Kasumi-1 (cell line): Measurements from ENCODE around the gene SMC3.
"Not testable (repeated sequence)": the region's sequence is repeated elsewhere in the genome, so short reads cannot be mapped to it uniquely, and the experiment has no call there.

ENCODE experiments used
- DNase-seq, 2 experiments: peaks; one replicate each; lab custom pipeline; 2025; lab: John Stamatoyannopoulos, UW

SMC3 gene

GRCh38 chr10:110584006-110584405 is 16.5 kb downstream of the SMC3 start:
- no peak for DNase-seq

GRCh38 chr10:110591760-110592159 is 24.3 kb downstream of the SMC3 start:
- no peak for DNase-seq

- DNase-seq: peak in 1 of 2 experiments; percentile 23
Observed at GRCh38 chr10:110597476-110597875, 30.0 kb downstream of the SMC3 start.

- DNase-seq: peak; percentile 88 to 90
Observed at GRCh38 chr10:110600487-110601101, 33.1 kb downstream of the SMC3 start.

GRCh38 chr10:110601581-110601980 is 34.1 kb downstream of the SMC3 start:
- DNase-seq: no peak

GRCh38 chr10:110608087-110608486 is 40.6 kb downstream of the SMC3 start:
- DNase-seq: no peak

GRCh38 chr10:110609605-110610004 is 42.1 kb downstream of the SMC3 start:
- DNase-seq: peak; percentile 24 to 34

- DNase-seq: peak; percentile 89 to 95
Observed at GRCh38 chr10:110610308-110610774, 42.8 kb downstream of the SMC3 start.

GRCh38 chr10:110610781-110611180 is 43.3 kb downstream of the SMC3 start:
- not testable (repeated sequence) for DNase-seq

GRCh38 chr10:110612087-110612486 is 44.6 kb downstream of the SMC3 start:
- DNase-seq: peak; percentile 11 to 22

- no peak for DNase-seq
Observed at GRCh38 chr10:110612629-110613028, 45.1 kb downstream of the SMC3 start.

GRCh38 chr10:110613341-110613995 is 46.0 kb downstream of the SMC3 start:
- DNase-seq: peak; percentile 41 to 56

- no peak for DNase-seq
Observed at GRCh38 chr10:110613996-110614495, 46.6 kb downstream of the SMC3 start.

- no peak for DNase-seq
Observed at GRCh38 chr10:110615057-110615747, 47.7 kb downstream of the SMC3 start.

GRCh38 chr10:110616493-110617033 is 49.1 kb downstream of the SMC3 start:
- no peak for DNase-seq

- DNase-seq: no peak
Observed at GRCh38 chr10:110617425-110618229, 50.1 kb downstream of the SMC3 start.

GRCh38 chr10:110618230-110618610 is 50.7 kb downstream of the SMC3 start:
- no peak for DNase-seq

GRCh38 chr10:110619514-110620397 is 52.3 kb downstream of the SMC3 start:
- DNase-seq: no peak

GRCh38 chr10:110620398-110620719 is 52.9 kb downstream of the SMC3 start:
- no peak for DNase-seq

GRCh38 chr10:110623316-110623715 is 55.8 kb downstream of the SMC3 start:
- not testable (repeated sequence) for DNase-seq

GRCh38 chr10:110625356-110625894 is 57.9 kb downstream of the SMC3 start:
- no peak for DNase-seq
